NCI-H1417 (cell line): ENCODE measurements around the gene EEF1A1.
"Not testable (repeated sequence)": the region's sequence is repeated elsewhere in the genome, so short reads cannot be mapped to it uniquely, and the experiment has no call there.

Experiments used
- DNase-seq, 3 experiments: peaks; one replicate each; lab custom pipeline; 2025; lab: John Stamatoyannopoulos, UW

The EEF1A1 gene

DNA sequence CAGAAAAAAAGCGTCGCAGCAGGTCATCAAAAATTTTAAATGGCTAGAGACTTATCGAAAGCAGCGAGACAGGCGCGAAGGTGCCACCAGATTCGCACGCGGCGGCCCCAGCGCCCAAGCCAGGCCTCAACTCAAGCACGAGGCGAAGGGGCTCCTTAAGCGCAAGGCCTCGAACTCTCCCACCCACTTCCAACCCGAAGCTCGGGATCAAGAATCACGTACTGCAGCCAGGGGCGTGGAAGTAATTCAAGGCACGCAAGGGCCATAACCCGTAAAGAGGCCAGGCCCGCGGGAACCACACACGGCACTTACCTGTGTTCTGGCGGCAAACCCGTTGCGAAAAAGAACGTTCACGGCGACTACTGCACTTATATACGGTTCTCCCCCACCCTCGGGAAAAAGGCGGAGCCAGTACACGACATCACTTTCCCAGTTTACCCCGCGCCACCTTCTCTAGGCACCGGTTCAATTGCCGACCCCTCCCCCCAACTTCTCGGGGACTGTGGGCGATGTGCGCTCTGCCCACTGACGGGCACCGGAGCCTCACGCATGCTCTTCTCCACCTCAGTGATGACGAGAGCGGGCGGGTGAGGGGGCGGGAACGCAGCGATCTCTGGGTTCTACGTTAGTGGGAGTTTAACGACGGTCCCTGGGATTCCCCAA is at the start of gene EEF1A1:
TSS of gene EEF1A1 (minus strand) at position 345 of the 663 bp plus-strand sequence. CDS start 1,006 bp downstream, outside the sequence.
- peak; percentile 98 to 99 (median 99) for DNase-seq

DNA sequence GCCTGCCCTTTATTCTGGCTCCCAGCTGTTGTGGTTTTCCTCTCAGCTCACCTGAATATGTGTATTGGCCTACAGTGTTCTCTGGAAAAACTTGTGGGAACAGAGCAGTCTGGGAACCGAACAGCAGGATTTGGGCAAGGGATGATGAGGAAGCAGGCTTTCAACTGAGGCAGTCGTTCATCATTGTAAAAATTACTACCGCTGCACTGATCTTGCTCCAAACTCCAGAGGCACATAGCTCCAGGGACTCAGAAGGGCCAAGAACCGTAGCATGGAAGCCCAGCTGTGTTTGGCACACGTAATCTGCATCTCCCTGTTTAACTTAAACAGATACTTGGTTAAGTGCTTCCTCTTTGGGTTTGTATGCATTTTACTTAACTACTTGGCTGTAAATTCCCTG is 48.3 kb upstream of the EEF1A1 start:
- DNase-seq = no peak

DNA sequence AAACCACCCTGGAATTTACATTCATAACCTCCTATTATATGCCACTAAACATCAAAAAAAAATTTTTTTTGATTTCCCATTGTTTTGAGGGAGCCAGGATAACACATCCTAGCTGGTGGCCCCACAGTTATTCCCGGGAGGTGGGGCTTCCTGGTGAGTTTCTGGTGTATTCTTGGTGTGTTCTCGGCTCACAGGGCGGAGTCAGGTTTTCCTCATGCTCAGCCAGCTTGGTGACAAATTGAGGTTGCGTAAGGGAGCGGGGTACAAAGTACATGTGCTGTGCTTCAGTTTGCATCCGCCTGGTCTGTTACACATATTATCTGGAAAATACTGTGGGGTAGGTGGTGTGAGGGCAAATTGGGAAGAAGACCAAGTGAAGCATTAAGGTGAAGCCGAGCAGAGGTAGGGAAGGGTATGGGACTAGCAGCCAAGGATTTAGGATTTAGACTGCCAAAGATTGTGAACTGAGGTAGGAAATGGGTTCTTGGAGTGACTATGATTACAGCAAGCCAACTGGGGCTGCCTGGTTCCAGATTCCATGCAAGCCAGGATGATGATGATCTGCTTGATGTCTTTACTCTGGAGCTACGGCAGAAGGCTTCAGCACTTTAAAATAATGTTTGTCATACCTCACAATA is 46.2 kb upstream of the EEF1A1 start:
- no peak for DNase-seq

DNA sequence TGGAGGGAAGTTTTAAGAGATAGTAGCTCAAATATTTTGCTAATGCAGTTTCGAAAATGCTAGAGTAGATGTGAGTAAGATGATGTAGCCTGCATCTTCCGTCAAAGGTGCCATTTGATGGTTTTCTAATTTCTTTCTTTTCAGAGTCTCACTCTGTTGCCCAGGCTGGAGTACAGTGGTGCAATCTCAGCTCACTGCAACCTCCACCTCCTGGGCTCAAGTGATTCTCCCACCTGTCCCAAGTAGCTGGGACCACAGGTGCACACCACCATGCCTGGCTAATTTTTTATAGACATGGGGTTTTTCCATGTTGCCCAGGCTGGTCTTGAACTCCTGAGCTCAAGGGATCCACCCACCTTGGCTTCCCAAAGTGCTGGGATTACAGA is 45.6 kb upstream of the EEF1A1 start:
- not testable (repeated sequence) for DNase-seq

DNA sequence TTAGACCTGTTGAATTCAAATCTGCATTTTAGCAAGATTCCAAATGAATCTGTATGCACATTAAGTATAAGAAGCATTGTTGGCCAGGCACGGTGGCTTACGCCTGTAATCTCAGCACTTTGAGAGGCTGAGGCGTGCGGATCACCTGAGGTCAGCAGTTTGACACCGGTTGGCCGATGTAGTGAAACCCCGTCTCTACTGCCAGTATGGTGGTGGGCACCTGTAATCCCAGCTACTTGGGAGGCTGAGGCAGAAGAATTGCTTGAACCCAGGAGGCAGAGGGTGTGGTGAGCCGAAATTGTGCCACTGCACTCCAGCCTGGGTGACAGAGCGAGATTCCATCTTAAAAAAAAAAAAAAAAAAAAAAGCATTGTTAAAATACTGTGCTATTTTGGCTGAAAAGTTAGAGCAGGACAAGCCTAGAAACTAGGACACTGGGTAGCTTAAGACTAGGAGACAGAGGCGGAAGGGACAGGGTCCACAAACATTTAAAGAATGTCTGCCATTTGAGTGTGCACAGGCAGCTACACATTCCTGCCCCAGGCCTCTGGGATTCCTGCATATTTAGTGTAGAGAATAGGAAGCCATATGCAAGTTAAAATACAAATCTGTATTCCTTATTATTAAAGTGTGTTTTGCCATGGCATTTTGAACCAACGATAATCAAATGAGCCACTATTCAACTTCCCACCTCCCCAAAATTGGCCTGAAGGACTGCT is 45.1 kb upstream of the EEF1A1 start:
- no peak for DNase-seq

DNA sequence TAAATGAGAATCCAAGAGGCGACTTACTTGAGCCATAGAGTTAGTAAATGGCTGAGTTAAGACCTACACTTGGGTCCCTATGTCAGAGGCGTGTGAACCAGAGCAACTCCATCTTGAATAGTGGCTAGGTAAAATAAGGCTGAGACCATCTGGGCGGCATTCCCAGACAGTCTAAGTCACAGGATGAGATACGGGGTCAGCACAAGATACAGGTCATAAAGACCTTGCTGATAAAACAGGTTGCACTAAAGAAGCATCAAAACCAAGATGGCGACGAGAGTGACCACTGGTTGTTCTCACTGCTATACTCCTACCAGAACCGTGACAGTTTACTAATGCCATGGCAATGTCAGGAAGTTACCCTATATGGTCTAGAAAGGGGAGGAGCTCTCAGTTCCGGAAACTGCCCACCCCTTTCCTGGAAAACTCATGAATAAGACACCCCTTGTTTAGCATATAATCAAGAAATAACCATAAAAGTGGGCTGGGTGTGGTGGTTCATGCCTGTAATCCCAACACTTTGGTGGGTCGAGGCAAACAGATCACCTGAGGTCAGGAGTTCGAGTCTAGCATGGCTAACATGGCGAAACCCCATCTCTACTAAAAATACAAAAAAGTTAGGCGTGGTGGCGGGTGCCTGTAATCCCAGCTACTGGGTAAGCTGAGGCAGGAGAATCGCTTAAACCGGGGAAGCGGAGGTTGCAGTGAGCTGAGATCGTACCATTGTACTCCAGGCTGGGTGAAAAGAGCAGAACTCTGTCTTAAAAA is 43.9 kb upstream of the EEF1A1 start:
- no peak for DNase-seq

DNA sequence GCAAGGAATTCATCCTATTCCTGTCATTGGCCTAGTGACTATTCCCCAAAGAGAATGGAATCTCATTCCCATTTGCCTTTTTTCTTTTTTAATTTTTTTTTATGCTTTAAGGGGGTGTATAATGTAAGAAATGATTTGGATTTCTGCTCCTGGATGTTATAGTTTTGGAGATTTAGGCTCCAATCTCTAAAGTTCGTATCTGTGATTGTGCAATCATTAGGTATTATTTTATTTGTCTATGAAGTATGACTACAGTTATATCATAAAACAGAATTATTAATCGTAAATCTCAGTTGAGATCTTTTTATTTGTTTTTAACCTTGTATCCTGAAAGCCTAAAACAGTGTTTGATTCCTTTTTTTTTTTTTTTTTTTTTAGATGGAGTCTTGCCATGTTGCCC is 41.7 kb upstream of the EEF1A1 start:
- DNase-seq = no peak

DNA sequence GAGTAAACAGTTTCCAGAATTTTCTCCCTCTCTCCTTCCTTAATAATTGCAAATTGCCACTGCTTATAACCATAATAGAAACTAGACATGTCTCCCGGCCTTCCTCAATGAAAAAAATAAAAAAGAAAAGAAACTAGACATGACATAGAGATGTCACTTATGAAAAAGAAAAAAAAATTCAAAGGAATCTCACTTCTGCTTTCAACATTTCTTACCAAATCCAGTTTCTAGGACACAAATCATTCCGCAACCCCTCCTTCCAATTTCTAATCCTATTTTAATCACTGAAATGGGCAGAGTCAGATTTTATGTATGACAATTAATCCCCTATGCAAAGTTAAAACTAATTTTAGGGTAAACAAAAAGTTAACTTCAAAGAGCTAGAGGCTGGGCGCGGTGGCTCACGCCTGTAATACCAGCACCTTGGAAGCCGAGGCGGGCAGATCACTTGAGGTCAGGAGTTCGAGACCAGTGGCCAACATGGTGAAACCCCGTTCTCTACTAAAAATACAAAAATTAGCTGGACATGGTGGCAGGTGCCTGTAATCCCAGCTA is 40.1 kb upstream of the EEF1A1 start:
- no peak for DNase-seq

DNA sequence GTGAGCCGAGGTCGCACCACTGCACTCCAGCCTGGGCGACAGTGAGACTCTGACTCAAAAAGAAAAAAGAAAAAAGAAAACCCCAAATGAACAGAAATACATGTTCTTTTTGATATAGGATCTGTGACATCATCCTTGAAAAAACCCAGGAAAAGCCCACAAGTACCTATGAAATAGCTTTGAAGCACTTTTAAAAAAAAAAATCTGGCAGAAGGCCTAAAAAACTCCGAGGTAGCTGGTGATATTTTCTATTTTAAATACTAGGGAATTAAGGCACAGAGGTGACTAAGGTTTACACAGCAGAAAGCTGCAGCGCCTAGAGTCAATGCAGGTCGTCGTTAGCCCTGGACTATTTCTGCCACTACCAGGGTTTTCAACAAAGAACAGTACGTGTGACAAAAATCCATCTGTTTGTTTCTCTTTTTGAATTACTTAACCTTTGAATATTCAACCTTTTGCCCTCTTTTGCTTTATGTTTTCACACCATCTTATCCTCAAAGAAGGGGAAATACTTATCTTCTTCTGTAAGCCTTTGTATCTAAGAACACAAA is 39.4 kb upstream of the EEF1A1 start:
- no peak for DNase-seq

DNA sequence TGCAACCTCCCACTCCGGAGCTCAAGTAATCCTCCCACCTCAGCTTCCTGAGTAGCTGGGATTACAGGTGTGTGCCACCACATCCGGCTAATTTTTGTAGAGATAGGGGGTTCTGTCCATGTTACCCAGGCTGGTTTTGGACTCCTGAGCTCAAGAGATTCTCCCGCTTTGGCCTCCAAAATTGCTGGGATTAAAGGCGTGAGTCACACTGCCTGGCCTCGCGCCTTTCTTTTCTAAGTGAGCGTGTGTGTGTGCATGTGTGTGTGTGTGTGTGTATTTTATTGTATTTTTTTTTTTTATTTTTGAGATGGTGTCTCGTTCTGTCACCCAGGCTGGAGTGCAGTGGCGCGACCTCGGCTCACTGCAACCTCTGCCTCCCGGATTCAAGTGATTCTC is 38.6 kb upstream of the EEF1A1 start:
- not testable (repeated sequence) for DNase-seq

DNA sequence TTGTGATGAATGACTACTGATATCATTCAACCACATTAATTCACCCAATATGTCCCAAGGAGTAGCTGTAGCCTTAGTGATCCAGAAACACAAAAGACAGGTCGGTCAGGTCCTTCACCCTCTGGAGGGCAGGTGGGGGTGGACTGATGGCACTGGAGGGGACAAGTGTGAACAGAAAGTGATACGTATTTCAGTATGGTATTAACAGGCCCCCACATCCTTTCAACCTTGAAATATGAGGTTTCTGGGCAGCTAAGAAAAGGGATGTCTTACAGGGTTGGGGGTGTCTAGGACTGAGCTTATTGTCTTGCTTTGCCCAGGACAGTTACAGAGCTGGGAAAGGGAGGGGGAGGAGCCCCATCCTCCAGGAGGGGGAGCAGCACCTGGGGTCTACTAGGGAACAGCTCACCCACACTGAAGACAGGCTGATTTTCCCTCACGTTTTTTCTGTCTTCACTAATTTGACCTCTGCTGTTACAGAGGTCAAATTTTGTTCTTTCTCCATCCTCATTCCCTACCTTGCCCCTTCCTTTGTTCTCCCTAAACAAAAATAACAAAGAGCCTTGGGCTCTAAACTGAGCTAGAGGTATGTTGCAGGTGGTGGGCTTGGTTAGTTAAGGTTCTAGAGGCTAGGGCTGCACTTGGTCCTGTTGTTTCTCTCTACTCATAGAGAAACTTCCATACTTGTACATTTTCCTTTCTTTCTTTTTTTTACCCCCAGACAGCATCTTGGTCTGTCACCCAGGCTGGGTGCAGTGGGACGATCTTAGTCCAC is 38.0 kb upstream of the EEF1A1 start:
- DNase-seq = no peak

DNA sequence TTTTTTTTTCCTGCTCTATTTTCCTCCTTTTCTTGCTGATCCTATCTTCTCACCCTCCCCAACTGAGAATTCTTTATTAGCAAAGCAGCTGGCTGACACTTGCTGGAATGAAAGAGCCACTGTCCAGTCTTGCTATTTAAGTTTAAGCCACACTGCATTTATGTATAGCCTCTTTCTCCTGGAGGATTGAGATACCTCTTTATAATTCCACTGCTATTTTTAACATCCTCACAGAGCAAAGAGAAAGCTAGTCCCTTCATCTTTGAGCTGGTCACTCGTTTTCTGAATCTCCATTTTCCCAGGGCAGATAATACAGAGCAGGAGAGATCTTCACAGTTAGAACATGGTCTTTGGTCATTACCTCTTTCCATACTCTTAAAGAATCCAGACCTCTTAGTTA is 36.0 kb upstream of the EEF1A1 start:
- DNase-seq = no peak

DNA sequence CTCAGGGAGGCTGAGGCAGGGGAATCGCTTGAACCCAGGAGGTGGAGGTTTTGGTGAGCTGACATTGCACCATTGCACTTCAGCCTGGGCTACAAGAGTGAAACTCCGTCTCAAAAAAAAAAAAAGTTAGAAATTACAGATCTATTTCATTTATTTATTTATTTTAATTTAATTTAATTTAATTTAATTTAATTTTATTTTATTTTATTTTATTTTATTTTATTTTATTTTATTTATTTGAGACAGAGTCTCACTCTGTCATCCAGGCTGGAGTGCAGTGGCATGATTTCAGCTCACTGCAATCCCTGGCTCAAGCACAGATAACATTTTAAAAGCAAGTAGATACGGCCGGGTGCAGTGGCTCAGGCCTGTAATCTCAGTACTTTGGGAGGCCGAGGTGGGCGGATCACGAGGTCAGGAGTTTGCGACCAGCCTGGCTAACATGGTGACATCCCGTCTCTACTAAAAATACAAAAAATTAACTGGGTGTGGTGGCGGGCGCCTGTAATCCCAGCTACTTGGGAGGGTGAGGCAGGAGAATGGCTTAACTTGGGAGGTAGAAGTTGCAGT is 34.6 kb upstream of the EEF1A1 start:
- DNase-seq = not testable (repeated sequence)

DNA sequence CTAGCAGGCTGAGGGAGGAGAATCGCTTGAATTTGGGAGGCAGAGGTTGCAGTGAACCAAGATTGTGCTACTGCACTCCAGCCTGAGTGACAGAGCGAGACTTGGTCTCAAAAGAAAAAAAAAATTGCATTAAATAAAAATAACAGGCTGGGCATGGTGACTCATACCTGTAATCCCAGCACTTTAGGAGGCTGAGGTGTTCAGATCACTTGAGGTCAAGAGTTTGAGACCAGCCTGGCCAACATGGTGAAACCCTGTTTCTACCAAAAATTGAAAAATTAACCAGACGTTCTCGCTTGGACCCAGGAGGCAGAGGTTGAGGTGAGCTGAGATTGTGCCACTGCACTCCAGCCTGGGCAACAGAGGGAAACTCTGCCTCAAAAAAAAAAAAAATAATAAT is 30.3 kb upstream of the EEF1A1 start:
- DNase-seq = not testable (repeated sequence)

DNA sequence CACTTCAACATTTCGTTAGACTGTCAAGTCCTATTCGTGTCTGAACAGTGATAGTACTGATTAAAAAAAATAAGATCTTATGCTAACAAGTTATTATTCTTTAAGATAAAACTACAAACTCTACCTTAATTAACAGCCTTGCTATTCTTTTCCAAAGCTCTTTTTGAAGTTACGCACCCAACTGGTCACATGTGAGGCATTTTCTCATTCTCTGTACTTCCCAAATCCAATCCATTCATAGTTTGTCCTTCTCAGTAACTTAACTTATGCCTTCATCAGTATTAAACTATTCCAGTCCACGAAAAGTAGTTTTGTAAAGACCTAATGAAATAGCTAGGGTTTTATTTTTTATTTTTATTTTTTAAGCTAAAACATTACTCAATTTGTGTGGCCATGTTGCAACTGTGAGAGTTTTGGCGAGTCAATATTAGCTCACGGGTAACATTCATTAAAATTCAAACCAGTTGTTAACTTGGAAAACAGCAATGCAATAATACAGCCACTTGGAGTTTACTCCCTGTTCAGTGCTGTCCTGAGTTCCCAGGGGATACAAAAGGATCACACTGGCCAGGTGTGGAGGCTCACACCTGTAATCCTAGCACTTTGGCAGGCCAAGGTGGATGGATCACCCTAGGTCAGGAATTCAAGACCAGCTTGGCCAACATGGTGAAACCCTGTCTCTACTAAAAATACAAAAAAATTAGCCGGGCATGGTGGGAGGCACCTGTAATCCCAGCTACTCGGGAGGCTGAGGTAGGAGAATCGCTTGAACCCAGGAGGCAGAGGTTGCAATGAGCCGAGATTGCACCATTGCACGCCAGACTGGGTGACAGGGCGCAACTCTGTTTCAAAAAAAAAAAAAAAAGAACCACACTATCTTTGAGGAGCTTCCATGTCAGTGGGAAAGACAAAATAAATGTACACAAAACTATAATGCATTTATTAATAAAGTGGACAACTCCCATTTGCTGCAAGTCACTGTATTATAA is 27.9 kb upstream of the EEF1A1 start:
- DNase-seq = no peak

DNA sequence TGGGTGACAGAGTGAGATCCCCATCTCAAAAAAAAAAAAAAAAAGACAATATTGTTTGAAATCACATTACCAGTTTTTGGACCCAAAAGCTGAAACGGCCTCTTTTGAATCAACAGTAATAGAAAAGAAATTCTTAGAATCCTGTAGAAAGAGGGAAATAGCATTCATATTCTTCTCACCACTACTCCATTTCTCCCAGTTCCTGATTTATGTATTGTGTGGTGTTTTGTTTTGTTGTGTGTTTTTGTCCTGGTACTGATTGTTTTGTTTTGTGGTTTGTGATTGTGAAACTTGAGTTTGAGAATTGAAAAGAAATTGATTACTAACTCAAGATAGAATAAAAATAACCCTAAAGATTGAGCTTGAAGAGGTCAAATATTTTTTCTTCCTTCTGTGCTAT is 26.2 kb upstream of the EEF1A1 start:
- DNase-seq = no peak

DNA sequence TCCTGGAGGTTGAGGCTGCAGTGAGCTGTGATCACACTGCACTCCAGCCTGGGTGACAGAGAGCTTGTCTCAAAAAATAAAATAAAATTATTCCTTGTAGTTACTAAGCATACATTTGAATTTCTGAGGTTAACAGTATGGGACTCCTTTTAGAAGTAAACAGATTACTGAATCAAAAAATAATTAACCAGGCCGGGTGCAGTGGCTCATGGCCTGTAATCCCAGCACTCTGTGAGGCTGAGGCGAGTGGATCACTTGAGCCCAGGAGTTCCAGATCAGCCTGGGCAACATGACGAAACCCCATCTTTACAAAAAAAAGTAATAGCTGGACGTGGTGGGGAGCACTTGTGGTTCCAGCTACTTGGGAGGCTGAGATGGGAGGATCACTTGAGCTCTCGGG is 22.1 kb upstream of the EEF1A1 start:
- no peak for DNase-seq

DNA sequence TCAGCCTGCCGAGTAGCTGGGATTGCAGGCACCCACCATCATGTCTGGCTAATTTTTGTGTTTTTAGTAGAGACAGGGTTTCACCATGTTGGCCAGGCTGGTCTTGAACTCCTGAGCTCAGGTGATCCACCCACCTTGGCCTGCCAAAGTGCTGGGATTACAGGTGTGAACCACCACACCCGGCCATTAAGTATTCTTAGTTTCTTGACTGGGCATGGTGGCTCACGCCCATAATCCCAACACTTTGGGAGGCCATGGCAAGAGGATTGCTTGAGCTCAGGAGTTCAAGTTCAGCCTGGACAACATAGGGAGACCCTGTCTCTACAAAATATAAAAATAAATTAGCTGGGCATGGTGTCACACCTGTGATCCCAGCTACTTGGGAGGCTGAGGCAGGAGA is 21.6 kb upstream of the EEF1A1 start:
- not testable (repeated sequence) for DNase-seq

DNA sequence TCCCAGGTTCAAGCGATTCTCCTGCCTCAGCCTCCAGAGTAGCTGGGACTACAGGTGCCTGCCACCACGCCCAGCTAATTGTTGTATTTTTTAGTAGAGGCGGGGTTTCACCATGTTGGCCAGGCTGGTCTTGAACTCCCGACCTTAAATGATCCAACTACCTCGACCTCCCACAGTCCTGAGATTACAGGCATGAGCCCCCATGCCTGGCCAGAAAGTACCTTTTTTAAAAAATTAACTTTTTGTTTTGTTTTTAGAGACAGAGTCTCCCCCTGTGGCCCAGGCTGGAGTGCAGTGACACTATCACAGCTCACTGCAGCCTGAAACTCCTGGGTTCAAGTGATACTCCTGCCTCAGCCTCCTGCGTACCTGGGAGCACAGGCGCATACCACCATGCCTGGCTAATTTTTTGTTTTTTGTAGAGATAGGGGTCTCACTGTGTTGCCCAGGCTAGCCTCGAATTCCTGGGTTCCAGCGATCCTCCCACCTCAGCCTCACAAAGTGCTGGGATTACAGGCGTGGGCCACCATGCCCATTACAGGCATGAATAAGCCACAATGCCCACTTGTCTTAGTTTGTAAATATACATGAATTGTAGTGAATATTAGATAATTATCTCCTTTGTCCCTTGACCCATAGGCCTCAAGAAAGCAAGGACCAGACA is 17.4 kb upstream of the EEF1A1 start:
- no peak for DNase-seq
